IMR-90 (cell line): ENCODE results near the gene DAD1. TPM values are rescaled to one million over a fixed set of nuclear protein-coding genes. Genes with fewer than 3 reads are reported as not detected.

Source experiments
- ATAC-seq: fragments of 200-7000 bp; cut with Tn5 transposase; 2 replicates; pipeline ENCODE4 v1.9.1; 2020; ENCODE audit warnings: low read depth, mild to moderate bottlenecking, moderate library complexity
- BruUV-seq: library from RNA; stranded (reverse); fragments of 400-500 nt; replicated peaks from 2 replicates; lab custom pipeline; 2021; lab: Mats Ljungman, UMichigan
- CTCF ChIA-PET: fragments of 300-600 bp; formaldehyde crosslinking; extraction: SDS; loops from one replicate; lab custom pipeline; 2021; ENCODE audit warnings: antibody characterized with exemption; lab: Yijun Ruan, JAX
- POLR2A ChIA-PET: fragments of 300-600 bp; sonication (Branson Sonifier 250); formaldehyde crosslinking; loops from one replicate; lab custom pipeline; 2022; ENCODE audit warnings: antibody characterized with exemption; ENCODE audit not compliant: unreplicated experiment; lab: Charles Lee
- DNase-seq: peaks from one replicate; pipeline ENCODE4 v3.0.0; 2013
- H2AFZ ChIP-seq: replicated peaks from 2 replicates; pipeline ENCODE3; 2013; ENCODE audit warnings: low read length, mild to moderate bottlenecking; ENCODE audit not compliant: poor library complexity
- H2AK5ac ChIP-seq: 2 replicates; pipeline ENCODE4 v1.6.1; 2013; ENCODE audit warnings: low read depth, low read length, inconsistent platforms
- H2AK9ac ChIP-seq: replicated peaks from 2 replicates; pipeline ENCODE3; 2013; ENCODE audit warnings: mild to moderate bottlenecking, low read depth, low read length, moderate library complexity; ENCODE audit not compliant: poor library complexity
- H2BK120ac ChIP-seq: 2 replicates; pipeline ENCODE4 v1.6.1; 2013; ENCODE audit warnings: low read depth, low read length, inconsistent platforms
- H2BK15ac ChIP-seq: 3 replicates; pipeline ENCODE4 v1.6.1; 2013; ENCODE audit warnings: low read depth, low read length, inconsistent platforms
- H2BK20ac ChIP-seq: 2 replicates; pipeline ENCODE4 v1.6.1; 2013; ENCODE audit warnings: low read depth, mild to moderate bottlenecking, inconsistent platforms, low read length, moderate library complexity
- H2BK5ac ChIP-seq: 2 replicates; pipeline ENCODE4 v1.6.1; 2013; ENCODE audit warnings: mild to moderate bottlenecking, low read depth, low read length, inconsistent platforms; ENCODE audit not compliant: poor library complexity, severe bottlenecking
- H3K14ac ChIP-seq: replicated peaks from 2 replicates; pipeline ENCODE4 v1.6.1; 2013; ENCODE audit warnings: low read depth, low read length, inconsistent platforms
- H3K18ac ChIP-seq: 2 replicates; pipeline ENCODE4 v1.6.1; 2013; ENCODE audit warnings: low read depth, low read length, control low read depth
- H3K23ac ChIP-seq: 2 replicates; pipeline ENCODE4 v1.6.1; 2013; ENCODE audit warnings: low read depth, low read length, inconsistent platforms
- H3K27ac ChIP-seq: 2 replicates; pipeline ENCODE4 v1.5.1; 2013; ENCODE audit warnings: mild to moderate bottlenecking, control low read depth, low read length; ENCODE audit not compliant: insufficient read depth
- H3K27me3 ChIP-seq: 2 replicates; pipeline ENCODE4 v1.6.1; 2013; ENCODE audit warnings: low read length; ENCODE audit not compliant: control insufficient read depth, insufficient read depth
- H3K36me3 ChIP-seq: 2 replicates; pipeline ENCODE4 v1.6.1; 2013; ENCODE audit warnings: low read length, mixed read lengths; ENCODE audit not compliant: control insufficient read depth, insufficient read depth
- H3K4ac ChIP-seq: 2 replicates; pipeline ENCODE4 v1.6.1; 2013; ENCODE audit warnings: low read depth, low read length, inconsistent platforms
- H3K4me1 ChIP-seq: 2 replicates; pipeline ENCODE4 v1.6.1; 2013; ENCODE audit warnings: low read length, mixed read lengths; ENCODE audit not compliant: control insufficient read depth, insufficient read depth
- H3K4me2 ChIP-seq: 2 replicates; pipeline ENCODE4 v1.6.1; 2013; ENCODE audit warnings: low read depth, mild to moderate bottlenecking, control low read depth, low read length, moderate library complexity
- H3K4me3 ChIP-seq: 2 replicates; pipeline ENCODE4 v1.5.1; 2013; ENCODE audit warnings: low read depth, mild to moderate bottlenecking, control low read depth, low read length, moderate library complexity; ENCODE audit not compliant: insufficient read depth
- H3K56ac ChIP-seq: 2 replicates; pipeline ENCODE4 v1.6.1; 2013; ENCODE audit warnings: low read length, inconsistent platforms; ENCODE audit not compliant: insufficient read depth; ENCODE audit errors: extremely low read depth
- H3K79me1 ChIP-seq, 2 experiments: 2 replicates each; pipeline ENCODE4 v1.6.1; 2013; ENCODE audit warnings: low read length in 2 of 2, inconsistent platforms in 1 of 2, low read depth in 1 of 2
- H3K9ac ChIP-seq: 2 replicates; pipeline ENCODE4 v1.6.1; 2013; ENCODE audit warnings: low read depth, low read length, control low read depth
- H3K9me1 ChIP-seq: 2 replicates; pipeline ENCODE4 v1.6.1; 2013; ENCODE audit warnings: low read length, inconsistent platforms; ENCODE audit not compliant: insufficient read depth
- H3K9me3 ChIP-seq: 2 replicates; pipeline ENCODE4 v1.6.1; 2013; ENCODE audit warnings: low read length; ENCODE audit not compliant: control insufficient read depth, insufficient read depth
- H4K20me1 ChIP-seq: 2 replicates; pipeline ENCODE4 v1.6.1; 2013; ENCODE audit warnings: low read length, inconsistent platforms; ENCODE audit not compliant: insufficient read depth
- H4K5ac ChIP-seq: 2 replicates; pipeline ENCODE4 v1.6.1; 2013; ENCODE audit warnings: mild to moderate bottlenecking, low read depth, low read length, control low read depth
- H4K8ac ChIP-seq, 2 experiments: 2 replicates each; pipeline ENCODE4 v1.6.1; 2013; ENCODE audit warnings: low read depth in 2 of 2, low read length in 2 of 2, control low read depth in 1 of 2, inconsistent platforms in 1 of 2
- H4K91ac ChIP-seq: 2 replicates; pipeline ENCODE4 v1.6.1; 2013; ENCODE audit warnings: low read depth, low read length, inconsistent platforms; ENCODE audit not compliant: insufficient read depth
- BHLHE40 ChIP-seq: fragments of 150-350 bp; IDR thresholded peaks from 2 replicates; pipeline ENCODE4 v1.6.1; 2016; ENCODE audit warnings: mild to moderate bottlenecking, low read depth, low read length
- CEBPB ChIP-seq: IDR thresholded peaks from 2 replicates; pipeline ENCODE4 v1.6.1; 2012; ENCODE audit warnings: low read depth, low read length, improper control_type of control experiment
- CHD1 ChIP-seq: IDR thresholded peaks from 2 replicates; pipeline ENCODE4 v1.6.1; 2012; ENCODE audit warnings: low read depth, low read length, improper control_type of control experiment
- CTCF ChIP-seq: conservative IDR thresholded peaks from 2 replicates; pipeline ENCODE4 v1.5.1; 2012; ENCODE audit warnings: mild to moderate bottlenecking, low read depth, low read length, improper control_type of control experiment
- ELK1 ChIP-seq: fragments of 150-350 bp; IDR thresholded peaks from 2 replicates; pipeline ENCODE4 v1.6.1; 2016; ENCODE audit warnings: low read depth, mild to moderate bottlenecking, low read length, moderate library complexity, borderline replicate concordance
- FOS ChIP-seq: fragments of 150-350 bp; IDR thresholded peaks from 2 replicates; pipeline ENCODE4 v1.6.1; 2016; ENCODE audit warnings: low read depth, low read length
- MAFK ChIP-seq: IDR thresholded peaks from 2 replicates; pipeline ENCODE4 v1.6.1; 2012; ENCODE audit warnings: low read depth, low read length, improper control_type of control experiment
- MAZ ChIP-seq: IDR thresholded peaks from 2 replicates; pipeline ENCODE4 v1.6.1; 2012; ENCODE audit warnings: low read depth, mild to moderate bottlenecking, low read length, improper control_type of control experiment, moderate library complexity, borderline replicate concordance
- MXI1 ChIP-seq: IDR thresholded peaks from 2 replicates; pipeline ENCODE4 v1.6.1; 2012; ENCODE audit warnings: low read depth, mild to moderate bottlenecking, low read length, moderate library complexity, borderline replicate concordance
- NFE2L2 ChIP-seq: fragments of 150-350 bp; IDR thresholded peaks from 2 replicates; pipeline ENCODE4 v1.6.1; 2016; ENCODE audit warnings: low read depth, mild to moderate bottlenecking, low read length
- POLR2A ChIP-seq: IDR thresholded peaks from 2 replicates; pipeline ENCODE4 v1.6.1; 2012; ENCODE audit warnings: mild to moderate bottlenecking, low read depth, low read length
- RAD21 ChIP-seq: IDR thresholded peaks from 2 replicates; pipeline ENCODE4 v1.6.1; 2012; ENCODE audit warnings: low read length, improper control_type of control experiment
- RCOR1 ChIP-seq: IDR thresholded peaks from 2 replicates; pipeline ENCODE4 v1.6.1; 2012; ENCODE audit warnings: mild to moderate bottlenecking, low read length, improper control_type of control experiment; ENCODE audit not compliant: insufficient replicate concordance
- RFX5 ChIP-seq: IDR thresholded peaks from 2 replicates; pipeline ENCODE4 v1.8.0; 2012; ENCODE audit warnings: low read depth, mild to moderate bottlenecking, low read length, moderate library complexity
- SMC3 ChIP-seq: fragments of 150-350 bp; IDR thresholded peaks from 2 replicates; pipeline ENCODE4 v1.6.1; 2016; ENCODE audit warnings: low read depth, mild to moderate bottlenecking, antibody characterized with exemption, low read length, moderate library complexity
- WGBS, 2 experiments: methylation state at CpG; one replicate each; pipeline versions ENCODE4 v1.1.5 to v1.1.7; 2013; ENCODE audit warnings: missing lambda C conversion rate in 2 of 2; ENCODE audit not compliant: insufficient read length in 1 of 2; ENCODE audit errors: extremely low coverage in 2 of 2; 5-methylcytosine and 5-hydroxymethylcytosine counted together
- dilution Hi-C: fragments of 300-500 bp; cut with HindIII; formaldehyde crosslinking; loops from one replicate; pipeline ENCODE4 v1.14.3; 2018; ENCODE audit warnings: low sequenced_read_pairs; ENCODE audit not compliant: unreplicated experiment
- in situ Hi-C: fragments of 300-500 bp; cut with MboI; formaldehyde crosslinking; loops from 3 replicates; pipeline ENCODE4 v1.14.3; 2019; ENCODE audit warnings: low sequenced_read_pairs, inconsistent platforms, mixed read lengths
- intact Hi-C: fragments of 100-400 bp; cut with micrococcal nuclease; formaldehyde crosslinking; loops from 2 replicates; pipeline ENCODE4 v1.10.0; 2022
- polyA plus RNA-seq, 3 experiments: library from polyadenylated mRNA; depleted of rRNA; stranded (reverse); fragments of >200 nt; gene quantifications; 2 replicates each; pipeline ENCODE4 v1.2.3, GENCODE V29; 2012; ENCODE audit warnings: low replicate concordance in 1 of 3
- total RNA-seq: library from RNA; depleted of rRNA; stranded (reverse); fragments of >200 nt; gene quantifications from 2 replicates; pipeline ENCODE4 v1.2.3, GENCODE V29; 2012
- TF ChIP-seq, protein P1 (sequence below): fragments of 150-350 bp; IDR thresholded peaks from 2 replicates; pipeline ENCODE4 v1.6.1; 2017; ENCODE audit warnings: mild to moderate bottlenecking, antibody characterized with exemption, low read length, low read depth

Gene DAD1
- total and polyA plus RNA-seq, 2 of the 4 experiments (the other 2 are of a cell fraction) = 396 to 496 TPM

DNA sequence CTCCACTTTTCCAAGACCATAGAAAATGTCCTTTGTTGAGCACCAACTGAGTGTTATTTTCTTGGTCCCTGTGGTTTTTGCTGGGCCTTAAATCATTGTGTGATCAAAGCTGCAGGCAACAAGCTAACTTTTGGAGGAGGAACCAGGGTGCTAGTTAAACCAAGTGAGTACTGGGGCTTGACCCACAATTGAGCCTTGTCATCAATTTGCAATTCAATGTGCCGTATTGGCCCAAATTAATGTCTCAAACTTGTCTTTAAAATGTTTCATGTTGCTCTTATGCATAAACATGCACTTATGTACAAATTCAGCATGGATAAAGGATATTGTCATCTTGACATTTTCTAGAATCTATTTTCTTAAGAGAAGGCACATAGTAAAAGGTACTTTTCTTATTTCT lies 62.3 kb downstream of the DAD1 start:
- Histone ChIP-seq H2BK5ac (no peak overlapping the region), H3K4me1 (no peaks in the 10 kb centered on the region; the same call in 1 of the 2 replicates), H3K4me2 (no peak overlapping the region), H3K18ac (no peak overlapping the region), H3K4me3 (no peak overlapping the region), H3K9ac (no peak overlapping the region), H4K91ac (no peak overlapping the region), H4K5ac (no peak overlapping the region), H3K56ac (no peak overlapping the region), H4K8ac (no peak overlapping the region), H2AK9ac (no peak overlapping the region), H3K36me3 (no peaks in the 10 kb centered on the region), H2AFZ (no peak overlapping the region), H3K27ac (no peak overlapping the region), H2BK120ac (no peak overlapping the region), H3K9me3 (no peaks in the 10 kb centered on the region), H2AK5ac (no peak overlapping the region), H2BK20ac (no peak overlapping the region), H3K27me3 (no peaks in the 10 kb centered on the region), H3K23ac (no peak overlapping the region), H3K4ac (no peak overlapping the region), H2BK15ac (no peak overlapping the region), H3K9me1 (no peaks in the 10 kb centered on the region), H3K79me1 (no peaks in the 10 kb centered on the region), H3K14ac (no peak overlapping the region), H4K20me1 (no peaks in the 10 kb centered on the region)
- dilution Hi-C loops = no loop called here
- TF ChIP-seq FOS = no peak
- TF ChIP-seq CTCF = no peak
- TF ChIP-seq, protein P1, sequence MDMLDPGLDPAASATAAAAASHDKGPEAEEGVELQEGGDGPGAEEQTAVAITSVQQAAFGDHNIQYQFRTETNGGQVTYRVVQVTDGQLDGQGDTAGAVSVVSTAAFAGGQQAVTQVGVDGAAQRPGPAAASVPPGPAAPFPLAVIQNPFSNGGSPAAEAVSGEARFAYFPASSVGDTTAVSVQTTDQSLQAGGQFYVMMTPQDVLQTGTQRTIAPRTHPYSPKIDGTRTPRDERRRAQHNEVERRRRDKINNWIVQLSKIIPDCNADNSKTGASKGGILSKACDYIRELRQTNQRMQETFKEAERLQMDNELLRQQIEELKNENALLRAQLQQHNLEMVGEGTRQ = no peak
- TF ChIP-seq MXI1 = no peak
- TF ChIP-seq CEBPB = no peak
- TF ChIP-seq POLR2A = no peak
- no peak for TF ChIP-seq SMC3
- TF ChIP-seq MAFK = no peak
- TF ChIP-seq RFX5 = no peak
- no peak for TF ChIP-seq NFE2L2
- TF ChIP-seq RCOR1 = no peak
- no peak for TF ChIP-seq RAD21
- TF ChIP-seq MAZ = no peak
- no peak for TF ChIP-seq CHD1
- no peak for TF ChIP-seq BHLHE40
- TF ChIP-seq ELK1 = no peak
- DNase-seq (no peak), ATAC-seq (no peak)
- BruUV-seq = no TSS peak
- intact Hi-C loops = no loop called here
- ChIA-PET POLR2A (no interaction called here), CTCF (no interaction called here)
- no CpG with 5 or more reads among the region's 1 CpG for WGBS, 2 experiments
- in situ Hi-C loops = loop anchor here (25.0 kb wide), 1 partner anchor 786 kb away; the partner anchor contains the start of genes BCL2L2, PABPN1 and PPP1R3E
